Vagina (tissue), 2 donors: ENCODE data around the gene OPRM1. TPM values are rescaled to one million over a fixed set of nuclear protein-coding genes. Genes with fewer than 3 reads are reported as not detected.
"Not testable (repeated sequence)": the region's sequence is repeated elsewhere in the genome, so short reads cannot be mapped to it uniquely, and the experiment has no call there.

Experiments
- DNase-seq, 2 donors: peaks; one replicate each; pipeline ENCODE4 v3.0.0-alpha.2; 2017; ENCODE audit errors: extremely low spot score in 2 of 2
- H3K27ac ChIP-seq: fragments of 200-600 bp; sonication (generic); one replicate; pipeline ENCODE4 v1.5.1; 2019
- H3K27me3 ChIP-seq: fragments of 200-600 bp; sonication (generic); one replicate; pipeline ENCODE4 v1.5.1; 2019
- H3K36me3 ChIP-seq, 2 donors: fragments of 200-600 bp; sonication (generic); one replicate each; pipeline ENCODE4 v1.5.1; 2017 to 2019
- H3K4me1 ChIP-seq: fragments of 200-600 bp; sonication (generic); one replicate; pipeline ENCODE4 v1.5.1; 2019
- H3K4me3 ChIP-seq, 2 donors: fragments of 200-600 bp; sonication (generic); 1 replicate in 1 of 2; 2 replicates in 1 of 2; pipeline ENCODE4 v1.5.1; 2016 to 2019
- H3K9me3 ChIP-seq: fragments of 200-600 bp; sonication (generic); one replicate; pipeline ENCODE4 v1.5.1; 2019
- POLR2A ChIP-seq, 2 donors: fragments of 450-650 bp; IDR thresholded peaks; one replicate each; pipeline ENCODE4 v1.6.1; 2017; ENCODE audit warnings: antibody characterized with exemption in 2 of 2, mild to moderate bottlenecking in 2 of 2, moderate library complexity in 2 of 2
- POLR2AphosphoS5 ChIP-seq, 2 donors: sonication (generic); formaldehyde crosslinking; IDR thresholded peaks; one replicate each; pipeline ENCODE4 v1.9.0; 2017; ENCODE audit warnings: antibody characterized with exemption in 2 of 2, mild to moderate bottlenecking in 2 of 2, low read depth in 1 of 2; ENCODE audit not compliant: insufficient read depth in 1 of 2
- intact Hi-C: fragments of 100-400 bp; cut with DNase I; formaldehyde crosslinking; loops from one replicate; pipeline ENCODE4 v1.15.1; 2023
- total RNA-seq: library from RNA; depleted of rRNA; stranded (reverse); fragments of >200 nt; gene quantifications from one replicate; pipeline ENCODE4 v1.2.3, GENCODE V29; 2016
- TF ChIP-seq, protein P1 (sequence below), 3 experiments: fragments of 450-650 bp in 2 of 3; fragments of 200-600 bp in 1 of 3; sonication (generic) in 1 of 3; IDR thresholded peaks; one replicate each; pipeline ENCODE4 v1.5.1; 2017 to 2019; ENCODE audit warnings: antibody characterized with exemption in 3 of 3, mild to moderate bottlenecking in 2 of 3, moderate library complexity in 2 of 3

OPRM1 gene
- total RNA-seq, 1 donor from 2014 or later = 0.98 TPM

DNA sequence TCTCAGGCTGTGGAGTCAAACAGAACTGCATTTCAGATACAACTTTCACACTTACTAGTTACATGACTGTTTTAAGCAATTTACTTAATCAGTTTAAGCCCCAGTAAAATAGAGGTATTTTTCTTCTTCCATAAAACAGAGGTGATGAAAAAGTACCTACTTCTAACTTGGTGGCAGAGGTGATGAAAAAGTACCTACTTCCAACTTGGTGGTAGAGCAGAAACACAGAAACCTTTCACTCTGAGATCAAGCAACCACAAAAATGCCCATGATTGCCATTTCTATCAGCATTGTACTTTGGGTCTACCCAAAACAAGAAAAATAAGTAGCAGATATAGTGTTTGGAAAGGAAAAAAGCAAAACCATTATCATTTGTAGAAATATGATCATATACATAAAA lies 148.7 kb downstream of the OPRM1 start:
- H3K27me3 ChIP-seq = no peaks in the 10 kb centered on the region
- H3K27ac ChIP-seq = no peak overlapping the region
- H3K9me3 ChIP-seq = no peaks in the 10 kb centered on the region
- DNase-seq = no peak
- no peak for TF ChIP-seq POLR2A (IDR thresholded peaks at IDR 0.05)
- no peak for TF ChIP-seq POLR2AphosphoS5 (IDR thresholded peaks at IDR 0.05; ENCODE audit: insufficient read depth in 1 of 2, low read depth in 1 of 2)
- TF ChIP-seq, protein P1, sequence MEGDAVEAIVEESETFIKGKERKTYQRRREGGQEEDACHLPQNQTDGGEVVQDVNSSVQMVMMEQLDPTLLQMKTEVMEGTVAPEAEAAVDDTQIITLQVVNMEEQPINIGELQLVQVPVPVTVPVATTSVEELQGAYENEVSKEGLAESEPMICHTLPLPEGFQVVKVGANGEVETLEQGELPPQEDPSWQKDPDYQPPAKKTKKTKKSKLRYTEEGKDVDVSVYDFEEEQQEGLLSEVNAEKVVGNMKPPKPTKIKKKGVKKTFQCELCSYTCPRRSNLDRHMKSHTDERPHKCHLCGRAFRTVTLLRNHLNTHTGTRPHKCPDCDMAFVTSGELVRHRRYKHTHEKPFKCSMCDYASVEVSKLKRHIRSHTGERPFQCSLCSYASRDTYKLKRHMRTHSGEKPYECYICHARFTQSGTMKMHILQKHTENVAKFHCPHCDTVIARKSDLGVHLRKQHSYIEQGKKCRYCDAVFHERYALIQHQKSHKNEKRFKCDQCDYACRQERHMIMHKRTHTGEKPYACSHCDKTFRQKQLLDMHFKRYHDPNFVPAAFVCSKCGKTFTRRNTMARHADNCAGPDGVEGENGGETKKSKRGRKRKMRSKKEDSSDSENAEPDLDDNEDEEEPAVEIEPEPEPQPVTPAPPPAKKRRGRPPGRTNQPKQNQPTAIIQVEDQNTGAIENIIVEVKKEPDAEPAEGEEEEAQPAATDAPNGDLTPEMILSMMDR (IDR thresholded peaks at IDR 0.05) = no peak
- intact Hi-C loops = no loop called here
- no peaks in the 10 kb centered on the region for H3K36me3 ChIP-seq
- H3K4me1 ChIP-seq = no peaks in the 10 kb centered on the region
- no peak overlapping the region for H3K4me3 ChIP-seq

GRCh38 chr6:154196333-154196885 lies 157.4 kb downstream of the OPRM1 start:
- intact Hi-C loops = no loop called here
- no peak overlapping the region for H3K27ac ChIP-seq

GRCh38 chr6:154197196-154197860 lies 158.3 kb downstream of the OPRM1 start:
- H3K27ac ChIP-seq = no peak overlapping the region
- intact Hi-C loops = no loop called here
- H3K4me3 ChIP-seq = no peak overlapping the region
- no peaks in the 10 kb centered on the region for H3K36me3 ChIP-seq
- no peak for DNase-seq
- TF ChIP-seq, protein P1 (IDR thresholded peaks at IDR 0.05) = no peak
- TF ChIP-seq POLR2AphosphoS5 (IDR thresholded peaks at IDR 0.05; ENCODE audit: insufficient read depth in 1 of 2, low read depth in 1 of 2) (no peak), POLR2A (IDR thresholded peaks at IDR 0.05) (no peak)
- H3K9me3 ChIP-seq = no peaks in the 10 kb centered on the region
- no peaks in the 10 kb centered on the region for H3K27me3 ChIP-seq
- no peaks in the 10 kb centered on the region for H3K4me1 ChIP-seq

More at GRCh38 chr6:154196333-154196885, 157.4 kb downstream of the OPRM1 start:
- no peaks in the 10 kb centered on the region for H3K36me3 ChIP-seq
- no peaks in the 10 kb centered on the region for H3K4me1 ChIP-seq
- no peak overlapping the region for H3K4me3 ChIP-seq
- TF ChIP-seq, protein P1 (IDR thresholded peaks at IDR 0.05) = no peak
- TF ChIP-seq POLR2A (IDR thresholded peaks at IDR 0.05) (no peak), POLR2AphosphoS5 (IDR thresholded peaks at IDR 0.05; ENCODE audit: insufficient read depth in 1 of 2, low read depth in 1 of 2) (no peak)
- H3K9me3 ChIP-seq = no peaks in the 10 kb centered on the region
- no peaks in the 10 kb centered on the region for H3K27me3 ChIP-seq
- DNase-seq = no peak

DNA sequence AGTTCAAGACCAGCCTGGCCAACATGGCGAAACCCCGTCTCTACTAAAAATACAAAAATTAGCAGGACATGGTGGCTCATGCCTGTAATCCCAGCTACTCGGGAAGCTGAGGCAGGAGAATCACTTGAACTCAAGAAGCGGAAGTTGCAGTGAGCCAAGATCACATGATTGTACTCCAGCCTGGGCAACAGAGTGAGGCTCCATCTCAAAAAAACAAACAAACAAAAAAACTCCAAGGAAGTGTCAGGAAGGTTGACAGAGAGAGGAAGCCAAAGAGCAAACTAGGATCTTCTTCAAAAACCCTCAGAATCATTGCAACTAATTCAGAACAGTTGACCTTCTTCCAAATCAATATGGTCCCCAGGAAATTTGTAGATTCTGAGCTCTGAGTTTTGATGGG lies 162.6 kb downstream of the OPRM1 start:
- H3K27ac ChIP-seq, H3K4me1 ChIP-seq, H3K9me3 ChIP-seq, H3K36me3 ChIP-seq, H3K27me3 ChIP-seq, intact Hi-C loops, H3K4me3 ChIP-seq, DNase-seq: not testable (repeated sequence)

DNA sequence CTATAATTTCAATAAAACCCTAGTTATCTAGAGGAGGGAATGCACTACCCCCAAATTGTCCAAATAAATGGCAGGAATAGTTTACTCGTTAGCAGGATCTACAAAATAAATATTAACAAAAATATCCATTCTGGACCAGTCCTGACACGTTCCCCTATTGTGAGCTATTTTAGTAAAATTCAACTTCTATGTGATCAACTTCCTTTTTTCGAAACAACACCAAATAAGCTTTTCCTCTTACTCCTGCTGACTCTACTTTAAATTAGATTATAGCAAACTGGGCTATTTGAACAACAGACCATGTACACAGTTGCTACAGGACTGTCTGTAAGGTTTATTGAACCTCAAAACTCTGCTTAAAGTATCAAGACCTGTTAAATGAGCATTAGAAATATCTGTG lies 163.3 kb downstream of the OPRM1 start:
- no peaks in the 10 kb centered on the region for H3K9me3 ChIP-seq
- no peaks in the 10 kb centered on the region for H3K4me1 ChIP-seq
- no peaks in the 10 kb centered on the region for H3K36me3 ChIP-seq
- H3K27ac ChIP-seq = no peak overlapping the region
- no peaks in the 10 kb centered on the region for H3K27me3 ChIP-seq
- no peak for DNase-seq
- no peak for TF ChIP-seq POLR2A (IDR thresholded peaks at IDR 0.05)
- TF ChIP-seq, protein P1 (IDR thresholded peaks at IDR 0.05) = no peak
- no peak for TF ChIP-seq POLR2AphosphoS5 (IDR thresholded peaks at IDR 0.05; ENCODE audit: insufficient read depth in 1 of 2, low read depth in 1 of 2)
- intact Hi-C loops = no loop called here
- no peak overlapping the region for H3K4me3 ChIP-seq
